ENCODE measurements around the gene CD2BP2. TPM values are rescaled to one million over a fixed set of nuclear protein-coding genes. Genes with fewer than 3 reads are reported as not detected.
A peak's percentile ranks its signal among the peaks of the same experiment; 100 is the strongest.

The CD2BP2 gene
- total and polyA plus RNA-seq, 2 of the 13 experiments (the other 11 are each of a cell fraction or from before 2014, with no cell fraction given) = 24.9 to 54.6 TPM

DNA sequence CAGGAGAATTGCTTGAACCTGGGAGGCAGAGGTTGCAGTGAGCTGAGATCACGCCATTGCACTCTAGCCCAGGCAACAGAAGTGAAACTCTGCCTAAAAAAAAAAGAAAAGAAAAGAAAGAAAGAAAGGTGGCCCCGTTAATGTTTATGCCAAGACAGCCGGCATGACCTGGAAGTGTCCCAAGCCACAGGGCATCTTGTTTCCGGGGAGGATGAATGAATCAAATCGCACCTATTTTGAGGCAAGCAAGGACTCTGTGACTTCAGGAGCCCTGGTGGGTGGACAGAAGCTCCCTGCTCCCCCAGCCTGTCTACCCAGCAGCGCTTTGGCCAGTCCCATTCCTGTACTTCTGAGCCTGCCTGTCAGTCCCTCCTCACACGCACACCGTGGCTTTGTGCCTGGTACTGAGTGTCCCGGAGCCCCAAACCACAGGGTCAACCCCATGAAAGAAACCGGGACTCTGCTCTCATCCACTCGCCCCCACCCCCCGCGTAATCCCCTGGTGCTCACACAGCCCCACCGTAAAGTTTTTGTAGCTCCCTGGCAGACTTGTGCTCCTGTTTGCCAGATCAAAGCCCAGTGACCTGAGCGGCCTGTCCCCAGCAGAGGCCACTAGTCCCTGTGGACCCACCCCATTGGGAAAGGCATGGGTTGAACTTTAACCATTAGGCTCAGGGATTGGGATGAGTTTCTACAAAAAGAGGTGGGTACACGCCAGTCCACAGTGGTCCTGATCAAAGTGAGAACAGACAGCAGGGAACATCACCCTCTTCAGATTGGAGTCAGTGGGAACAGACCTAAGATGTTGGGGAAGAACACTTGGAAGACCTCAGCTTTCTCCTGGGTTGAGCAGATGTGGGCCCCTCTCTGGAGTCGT is 19.3 kb downstream of the CD2BP2 start (continued):
- TF ChIP-seq ZNF3 (CRISPR knock-in tag; IDR thresholded peaks at IDR 0.05) = no peak
- no peak; the same call in 1 of the 2 replicates for TF ChIP-seq YEATS2 (CRISPR knock-in tag; IDR thresholded peaks at IDR 0.05; ENCODE audit: borderline replicate concordance)
- TF ChIP-seq FOXA1 (IDR thresholded peaks at IDR 0.05) = no peak
- TF ChIP-seq FOXA1 (CRISPR knock-in tag; IDR thresholded peaks at IDR 0.05) = peak; percentile 3; the same call in 1 of the 2 replicates
- TF ChIP-seq RBAK (CRISPR knock-in tag; IDR thresholded peaks at IDR 0.05) = no peak
- TF ChIP-seq, protein P1, sequence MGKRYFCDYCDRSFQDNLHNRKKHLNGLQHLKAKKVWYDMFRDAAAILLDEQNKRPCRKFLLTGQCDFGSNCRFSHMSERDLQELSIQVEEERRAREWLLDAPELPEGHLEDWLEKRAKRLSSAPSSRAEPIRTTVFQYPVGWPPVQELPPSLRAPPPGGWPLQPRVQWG (CRISPR knock-in tag; IDR thresholded peaks at IDR 0.05; ENCODE audit: borderline replicate concordance, low read depth) = no peak
- no peak for TF ChIP-seq FLYWCH1 (CRISPR knock-in tag; IDR thresholded peaks at IDR 0.05)
- no peak for TF ChIP-seq ZNF446 (CRISPR knock-in tag; IDR thresholded peaks at IDR 0.05)
- no peak for TF ChIP-seq ZNF530 (CRISPR knock-in tag; IDR thresholded peaks at IDR 0.05; ENCODE audit: low read depth)
- peak; percentile 68; the same call in 1 of the 2 replicates for TF ChIP-seq ZMYM2 (CRISPR knock-in tag; IDR thresholded peaks at IDR 0.05)
- TF ChIP-seq SIX4 (CRISPR knock-in tag; IDR thresholded peaks at IDR 0.05) = no peak
- TF ChIP-seq, protein P2, sequence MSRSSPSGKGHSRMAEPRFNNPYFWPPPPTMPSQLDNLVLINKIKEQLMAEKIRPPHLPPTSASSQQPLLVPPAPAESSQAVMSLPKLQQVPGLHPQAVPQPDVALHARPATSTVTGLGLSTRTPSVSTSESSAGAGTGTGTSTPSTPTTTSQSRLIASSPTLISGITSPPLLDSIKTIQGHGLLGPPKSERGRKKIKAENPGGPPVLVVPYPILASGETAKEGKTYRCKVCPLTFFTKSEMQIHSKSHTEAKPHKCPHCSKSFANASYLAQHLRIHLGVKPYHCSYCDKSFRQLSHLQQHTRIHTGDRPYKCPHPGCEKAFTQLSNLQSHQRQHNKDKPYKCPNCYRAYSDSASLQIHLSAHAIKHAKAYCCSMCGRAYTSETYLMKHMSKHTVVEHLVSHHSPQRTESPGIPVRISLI (CRISPR knock-in tag; IDR thresholded peaks at IDR 0.05; ENCODE audit: borderline replicate concordance) = no peak
- TF ChIP-seq ZNF234 (CRISPR knock-in tag; conservative IDR thresholded peaks at IDR 0.05) = no peak
- peak; percentile 72; the same call in 1 of the 2 replicates for TF ChIP-seq SRY (CRISPR knock-in tag; IDR thresholded peaks at IDR 0.05)
- TF ChIP-seq, protein P3, sequence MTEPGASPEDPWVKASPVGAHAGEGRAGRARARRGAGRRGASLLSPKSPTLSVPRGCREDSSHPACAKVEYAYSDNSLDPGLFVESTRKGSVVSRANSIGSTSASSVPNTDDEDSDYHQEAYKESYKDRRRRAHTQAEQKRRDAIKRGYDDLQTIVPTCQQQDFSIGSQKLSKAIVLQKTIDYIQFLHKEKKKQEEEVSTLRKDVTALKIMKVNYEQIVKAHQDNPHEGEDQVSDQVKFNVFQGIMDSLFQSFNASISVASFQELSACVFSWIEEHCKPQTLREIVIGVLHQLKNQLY (CRISPR knock-in tag; IDR thresholded peaks at IDR 0.05) = 0 out of 2 replicates have a peak, but pooled peaks have one; percentile 25
- peak; percentile 63; the same call in 1 of the 2 replicates for TF ChIP-seq KMT2B (CRISPR knock-in tag; IDR thresholded peaks at IDR 0.05)
- TF ChIP-seq, protein P4, sequence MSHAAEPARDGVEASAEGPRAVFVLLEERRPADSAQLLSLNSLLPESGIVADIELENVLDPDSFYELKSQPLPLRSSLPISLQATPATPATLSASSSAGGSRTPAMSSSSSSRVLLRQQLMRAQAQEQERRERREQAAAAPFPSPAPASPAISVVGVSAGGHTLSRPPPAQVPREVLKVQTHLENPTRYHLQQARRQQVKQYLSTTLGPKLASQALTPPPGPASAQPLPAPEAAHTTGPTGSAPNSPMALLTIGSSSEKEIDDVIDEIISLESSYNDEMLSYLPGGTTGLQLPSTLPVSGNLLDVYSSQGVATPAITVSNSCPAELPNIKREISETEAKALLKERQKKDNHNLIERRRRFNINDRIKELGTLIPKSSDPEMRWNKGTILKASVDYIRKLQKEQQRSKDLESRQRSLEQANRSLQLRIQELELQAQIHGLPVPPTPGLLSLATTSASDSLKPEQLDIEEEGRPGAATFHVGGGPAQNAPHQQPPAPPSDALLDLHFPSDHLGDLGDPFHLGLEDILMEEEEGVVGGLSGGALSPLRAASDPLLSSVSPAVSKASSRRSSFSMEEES (CRISPR knock-in tag; IDR thresholded peaks at IDR 0.05) = no peak; the same call in none of the 2 replicates
- TF ChIP-seq, protein P5, sequence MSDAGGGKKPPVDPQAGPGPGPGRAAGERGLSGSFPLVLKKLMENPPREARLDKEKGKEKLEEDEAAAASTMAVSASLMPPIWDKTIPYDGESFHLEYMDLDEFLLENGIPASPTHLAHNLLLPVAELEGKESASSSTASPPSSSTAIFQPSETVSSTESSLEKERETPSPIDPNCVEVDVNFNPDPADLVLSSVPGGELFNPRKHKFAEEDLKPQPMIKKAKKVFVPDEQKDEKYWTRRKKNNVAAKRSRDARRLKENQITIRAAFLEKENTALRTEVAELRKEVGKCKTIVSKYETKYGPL (CRISPR knock-in tag; IDR thresholded peaks at IDR 0.05) = no peak
- TF ChIP-seq, protein P6, sequence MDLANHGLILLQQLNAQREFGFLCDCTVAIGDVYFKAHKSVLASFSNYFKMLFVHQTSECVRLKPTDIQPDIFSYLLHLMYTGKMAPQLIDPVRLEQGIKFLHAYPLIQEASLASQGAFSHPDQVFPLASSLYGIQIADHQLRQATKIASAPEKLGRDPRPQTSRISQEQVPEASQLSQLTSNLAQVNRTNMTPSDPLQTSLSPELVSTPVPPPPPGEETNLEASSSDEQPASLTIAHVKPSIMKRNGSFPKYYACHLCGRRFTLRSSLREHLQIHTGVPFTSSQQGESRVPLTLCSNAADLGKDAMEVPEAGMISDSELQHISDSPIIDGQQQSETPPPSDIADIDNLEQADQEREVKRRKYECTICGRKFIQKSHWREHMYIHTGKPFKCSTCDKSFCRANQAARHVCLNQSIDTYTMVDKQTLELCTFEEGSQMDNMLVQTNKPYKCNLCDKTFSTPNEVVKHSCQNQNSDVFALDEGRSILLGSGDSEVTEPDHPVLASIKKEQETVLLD (CRISPR knock-in tag; IDR thresholded peaks at IDR 0.05; ENCODE audit: low read depth) = peak; percentile 36; the same call in 1 of the 2 replicates
- TF ChIP-seq, protein P7, sequence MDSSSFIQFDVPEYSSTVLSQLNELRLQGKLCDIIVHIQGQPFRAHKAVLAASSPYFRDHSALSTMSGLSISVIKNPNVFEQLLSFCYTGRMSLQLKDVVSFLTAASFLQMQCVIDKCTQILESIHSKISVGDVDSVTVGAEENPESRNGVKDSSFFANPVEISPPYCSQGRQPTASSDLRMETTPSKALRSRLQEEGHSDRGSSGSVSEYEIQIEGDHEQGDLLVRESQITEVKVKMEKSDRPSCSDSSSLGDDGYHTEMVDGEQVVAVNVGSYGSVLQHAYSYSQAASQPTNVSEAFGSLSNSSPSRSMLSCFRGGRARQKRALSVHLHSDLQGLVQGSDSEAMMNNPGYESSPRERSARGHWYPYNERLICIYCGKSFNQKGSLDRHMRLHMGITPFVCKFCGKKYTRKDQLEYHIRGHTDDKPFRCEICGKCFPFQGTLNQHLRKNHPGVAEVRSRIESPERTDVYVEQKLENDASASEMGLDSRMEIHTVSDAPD (CRISPR knock-in tag; IDR thresholded peaks at IDR 0.05) = no peak; the same call in 1 of the 2 replicates
- TF ChIP-seq IKZF1 (IDR thresholded peaks at IDR 0.05) = no peak
- TF ChIP-seq SNAPC2 (CRISPR knock-in tag; IDR thresholded peaks at IDR 0.05) = peak; percentile 77; the same call in 1 of the 2 replicates
- no peak for TF ChIP-seq NFE2 (CRISPR knock-in tag; IDR thresholded peaks at IDR 0.05)
